ENCODE results near the gene PDLIM1. TPM values are rescaled to one million over a fixed set of nuclear protein-coding genes. Genes with fewer than 3 reads are reported as not detected.

Gene PDLIM1
- total RNA-seq, 1 experiment from 2014 or later: 67.4 TPM

- intact Hi-C loops (cut with micrococcal nuclease): no loop called here
- Histone ChIP-seq H3K36me3 (ENCODE audit: control insufficient read depth in 1 of 2, insufficient read depth in 2 of 2, low read length in 2 of 2) (0 out of 4 replicates have a peak, but pooled peaks cover 5 to 6% of the 10 kb centered on the region in 2 experiments), H3K9me2 (ENCODE audit: insufficient read depth) (no peaks in the 10 kb centered on the region), H3K4me3 (replicated peaks in 1 of 2; ENCODE audit: low read depth in 1 of 2, low read length in 2 of 2) (no peak overlapping the region), H3K9ac (ENCODE audit: low read length) (no peak overlapping the region), H3K9me3 (ENCODE audit: control insufficient read depth in 1 of 2, insufficient read depth in 1 of 2, low read depth in 1 of 2, low read length in 2 of 2) (no peaks in the 10 kb centered on the region), H2AFZ (ENCODE audit: low read depth, low read length, poor library complexity, severe bottlenecking) (no peak overlapping the region), H3K27me3 (ENCODE audit: insufficient read depth, low read length) (no peaks in the 10 kb centered on the region), H3K27ac (ENCODE audit: low read depth, low read length) (no peak overlapping the region), H3K79me2 (ENCODE audit: insufficient read depth, low read length) (no peaks in the 10 kb centered on the region), H3K4me2 (ENCODE audit: low read length) (no peak overlapping the region), H4K20me1 (ENCODE audit: insufficient read depth) (no peaks in the 10 kb centered on the region), H3K4me1 (ENCODE audit: control insufficient read depth in 1 of 2, insufficient read depth in 2 of 2, low read length in 2 of 2) (peaks cover 13 to 19% of the 10 kb centered on the region in 2 experiments)
- ChIA-PET POLR2A (no interaction called here), CTCF (interaction anchor here (1.6 to 2.9 kb wide), 3 partner anchors 12 to 108 kb away, joined by 4 to 42 read pairs (median 4); no protein-coding TSS in a partner anchor), RAD21 (ENCODE audit: low non-redundant PET in 1 of 2, low total read pairs in 2 of 2, uncharacterized antibody in 2 of 2, unreplicated experiment in 2 of 2) (no interaction called here)
- TF ChIP-seq EZH2 (IDR thresholded peaks at IDR 0.05) (no peak), ELF1 (IDR thresholded peaks at IDR 0.05; ENCODE audit: borderline replicate concordance, low read depth) (no peak), ZNF274 (IDR thresholded peaks at IDR 0.05; ENCODE audit: low read depth, low read length) (no peak), POLR2A (IDR thresholded peaks at IDR 0.05; ENCODE audit: borderline replicate concordance, extremely low read depth, insufficient read depth, insufficient read length) (no peak), SRF (IDR thresholded peaks at IDR 0.05; ENCODE audit: low read depth) (no peak), EZH2phosphoT487 (IDR thresholded peaks at IDR 0.05; ENCODE audit: borderline replicate concordance) (no peak), SIN3A (IDR thresholded peaks at IDR 0.05; ENCODE audit: low read depth) (no peak)
- TF ChIP-seq, protein P1, sequence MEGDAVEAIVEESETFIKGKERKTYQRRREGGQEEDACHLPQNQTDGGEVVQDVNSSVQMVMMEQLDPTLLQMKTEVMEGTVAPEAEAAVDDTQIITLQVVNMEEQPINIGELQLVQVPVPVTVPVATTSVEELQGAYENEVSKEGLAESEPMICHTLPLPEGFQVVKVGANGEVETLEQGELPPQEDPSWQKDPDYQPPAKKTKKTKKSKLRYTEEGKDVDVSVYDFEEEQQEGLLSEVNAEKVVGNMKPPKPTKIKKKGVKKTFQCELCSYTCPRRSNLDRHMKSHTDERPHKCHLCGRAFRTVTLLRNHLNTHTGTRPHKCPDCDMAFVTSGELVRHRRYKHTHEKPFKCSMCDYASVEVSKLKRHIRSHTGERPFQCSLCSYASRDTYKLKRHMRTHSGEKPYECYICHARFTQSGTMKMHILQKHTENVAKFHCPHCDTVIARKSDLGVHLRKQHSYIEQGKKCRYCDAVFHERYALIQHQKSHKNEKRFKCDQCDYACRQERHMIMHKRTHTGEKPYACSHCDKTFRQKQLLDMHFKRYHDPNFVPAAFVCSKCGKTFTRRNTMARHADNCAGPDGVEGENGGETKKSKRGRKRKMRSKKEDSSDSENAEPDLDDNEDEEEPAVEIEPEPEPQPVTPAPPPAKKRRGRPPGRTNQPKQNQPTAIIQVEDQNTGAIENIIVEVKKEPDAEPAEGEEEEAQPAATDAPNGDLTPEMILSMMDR (IDR thresholded peaks at IDR 0.05 in 2 of 3, conservative IDR thresholded peaks at IDR 0.05 in 1 of 3; ENCODE audit: borderline replicate concordance in 1 of 3, insufficient read depth in 1 of 3, low read depth in 2 of 3, low read length in 2 of 3): no peak
- DNase-seq (ENCODE audit: low read depth, low spot score) (no peak), ATAC-seq (no peak)
- no TSS peak for BruUV-seq (replicated peaks)
Measured at GRCh38 chr10:95241533-95241932, 49.3 kb downstream of the PDLIM1 start.

- no TSS peak for BruUV-seq (replicated peaks)
- DNase-seq (ENCODE audit: low read depth, low spot score) (no peak), ATAC-seq (no peak)
- ChIA-PET RAD21 (ENCODE audit: low non-redundant PET in 1 of 2, low total read pairs in 2 of 2, uncharacterized antibody in 2 of 2, unreplicated experiment in 2 of 2) (no interaction called here), CTCF (interaction anchor here (1.7 kb wide), 1 partner anchor 107 kb away, joined by 4 read pairs; no protein-coding TSS in a partner anchor), POLR2A (no interaction called here)
- H3K27ac ChIP-seq (ENCODE audit: low read depth, low read length): no peak overlapping the region
- no peak overlapping the region for H3K4me3 ChIP-seq (replicated peaks in 1 of 2; ENCODE audit: low read depth in 1 of 2, low read length in 2 of 2)
- H3K27me3 ChIP-seq (ENCODE audit: insufficient read depth, low read length): no peaks in the 10 kb centered on the region
- no peak overlapping the region for H3K4me2 ChIP-seq (ENCODE audit: low read length)
- no peaks in the 10 kb centered on the region for H3K9me3 ChIP-seq (ENCODE audit: control insufficient read depth in 1 of 2, insufficient read depth in 1 of 2, low read depth in 1 of 2, low read length in 2 of 2)
- no peak overlapping the region for H2AFZ ChIP-seq (ENCODE audit: low read depth, low read length, poor library complexity, severe bottlenecking)
- no peak overlapping the region for H3K9ac ChIP-seq (ENCODE audit: low read length)
- no peaks in the 10 kb centered on the region for H3K9me2 ChIP-seq (ENCODE audit: insufficient read depth)
- intact Hi-C loops (cut with micrococcal nuclease): no loop called here
- no peaks in the 10 kb centered on the region for H3K79me2 ChIP-seq (ENCODE audit: insufficient read depth, low read length)
- H4K20me1 ChIP-seq (ENCODE audit: insufficient read depth): no peaks in the 10 kb centered on the region
- 0 out of 4 replicates have a peak, but pooled peaks cover 0 to 5% of the 10 kb centered on the region in 2 experiments for H3K36me3 ChIP-seq (ENCODE audit: control insufficient read depth in 1 of 2, insufficient read depth in 2 of 2, low read length in 2 of 2)
- H3K4me1 ChIP-seq (ENCODE audit: control insufficient read depth in 1 of 2, insufficient read depth in 2 of 2, low read length in 2 of 2): peaks cover 19 to 26% of the 10 kb centered on the region in 2 experiments
- TF ChIP-seq FOSL1 (IDR thresholded peaks at IDR 0.05; ENCODE audit: low read depth): no peak
- no peak for TF ChIP-seq RAD21 (IDR thresholded peaks at IDR 0.05; ENCODE audit: low read depth)
- no peak for TF ChIP-seq ELF1 (IDR thresholded peaks at IDR 0.05; ENCODE audit: borderline replicate concordance, low read depth)
- no peak for TF ChIP-seq ZNF274 (IDR thresholded peaks at IDR 0.05; ENCODE audit: low read depth, low read length)
- TF ChIP-seq SIN3A (IDR thresholded peaks at IDR 0.05; ENCODE audit: low read depth): no peak
- no peak for TF ChIP-seq SP1 (IDR thresholded peaks at IDR 0.05; ENCODE audit: low read depth)
- TF ChIP-seq CEBPB (IDR thresholded peaks at IDR 0.05; ENCODE audit: low read depth): no peak
- no peak for TF ChIP-seq REST (IDR thresholded peaks at IDR 0.05; ENCODE audit: low read depth)
- TF ChIP-seq EZH2phosphoT487 (IDR thresholded peaks at IDR 0.05; ENCODE audit: borderline replicate concordance): no peak
Measured at GRCh38 chr10:95240811-95241210, 50.0 kb downstream of the PDLIM1 start.

Data from HCT116 (cell line).